BLaER1 treated with 17β-estradiol and CSF1 and Interleukin-3, amounts not matched to agents 10 nM and 100 nM (cell line): ENCODE measurements around the gene ADGRL3.

Experiments
- H3K27ac ChIP-seq, 11 experiments: shearing (Covaris generic); formaldehyde crosslinking; 2 replicates each; pipeline ENCODE4 v1.8.1; 2022
- H3K27me3 ChIP-seq, 11 experiments: shearing (Covaris generic); formaldehyde crosslinking; 2 replicates each; pipeline ENCODE4 v1.8.1; 2022
- H3K36me3 ChIP-seq, 11 experiments: shearing (Covaris generic); formaldehyde crosslinking; 2 replicates each; pipeline ENCODE4 v1.8.1; 2022
- H3K4me1 ChIP-seq, 10 experiments: shearing (Covaris generic); formaldehyde crosslinking; 2 replicates each; pipeline ENCODE4 v1.8.1; 2022
- H3K4me2 ChIP-seq, 11 experiments: shearing (Covaris generic); formaldehyde crosslinking; 2 replicates each; pipeline ENCODE4 v1.8.1; 2022
- H3K4me3 ChIP-seq, 10 experiments: shearing (Covaris generic); formaldehyde crosslinking; 2 replicates each; pipeline ENCODE4 v1.8.1; 2022
- H3K9ac ChIP-seq, 11 experiments: shearing (Covaris generic); formaldehyde crosslinking; 2 replicates each; pipeline ENCODE4 v1.8.1; 2022
- H3K9me3 ChIP-seq, 11 experiments: shearing (Covaris generic); formaldehyde crosslinking; replicated peaks in 1 of 11; 2 replicates each; pipeline ENCODE4 v1.8.1; 2022
- H4K20me1 ChIP-seq, 11 experiments: shearing (Covaris generic); formaldehyde crosslinking; 2 replicates each; pipeline ENCODE4 v1.8.1; 2022
- Cebpa-rat ChIP-seq, 11 experiments: shearing (Covaris generic); IDR thresholded peaks; 2 replicates each; pipeline ENCODE4 v1.8.1; 2022

The ADGRL3 gene

GRCh38 chr4:62006108-62006507, 806.0 kb downstream of the ADGRL3 start:
- Histone ChIP-seq H3K36me3 (no peaks in the 10 kb centered on the region), H3K9ac (no peak overlapping the region), H3K4me3 (no peak overlapping the region), H3K9me3 (no peaks in the 10 kb centered on the region), H3K4me1 (no peaks in the 10 kb centered on the region), H3K4me2 (no peak overlapping the region), H3K27me3 (no peaks in the 10 kb centered on the region), H4K20me1 (no peaks in the 10 kb centered on the region), H3K27ac (no peak overlapping the region)
- no peak for TF ChIP-seq Cebpa-rat (IDR thresholded peaks at IDR 0.05)

- Histone ChIP-seq H3K27me3 (no peaks in the 10 kb centered on the region), H3K4me3 (no peak overlapping the region), H4K20me1 (no peaks in the 10 kb centered on the region), H3K9ac (no peak overlapping the region), H3K4me2 (no peak overlapping the region), H3K9me3 (no peaks in the 10 kb centered on the region), H3K36me3 (no peaks in the 10 kb centered on the region), H3K4me1 (no peaks in the 10 kb centered on the region), H3K27ac (no peak overlapping the region)
- TF ChIP-seq Cebpa-rat (IDR thresholded peaks at IDR 0.05), result no peak
Observed at GRCh38 chr4:62015043-62015739, 815.1 kb downstream of the ADGRL3 start.

- no peaks in the 10 kb centered on the region for H3K27me3 ChIP-seq
- H3K4me2 ChIP-seq, result no peak overlapping the region
- no peak overlapping the region for H3K9ac ChIP-seq
- no peaks in the 10 kb centered on the region for H4K20me1 ChIP-seq
- no peak for TF ChIP-seq Cebpa-rat (IDR thresholded peaks at IDR 0.05)
- H3K4me1 ChIP-seq, result no peaks in the 10 kb centered on the region
- no peak overlapping the region for H3K4me3 ChIP-seq
- no peak overlapping the region for H3K27ac ChIP-seq
- no peaks in the 10 kb centered on the region for H3K36me3 ChIP-seq
- H3K9me3 ChIP-seq, result no peaks in the 10 kb centered on the region
Observed at GRCh38 chr4:62018537-62018936, 818.4 kb downstream of the ADGRL3 start.

GRCh38 chr4:62023633-62024032, 823.5 kb downstream of the ADGRL3 start:
- Histone ChIP-seq H3K9ac (no peak overlapping the region), H3K27me3 (no peaks in the 10 kb centered on the region), H3K27ac (no peak overlapping the region), H3K4me3 (no peak overlapping the region), H3K36me3 (no peaks in the 10 kb centered on the region), H3K4me2 (no peak overlapping the region), H3K9me3 (no peaks in the 10 kb centered on the region), H4K20me1 (no peaks in the 10 kb centered on the region), H3K4me1 (no peaks in the 10 kb centered on the region)
- no peak for TF ChIP-seq Cebpa-rat (IDR thresholded peaks at IDR 0.05)

GRCh38 chr4:62028745-62029144, 828.6 kb downstream of the ADGRL3 start:
- no peak overlapping the region for H3K4me3 ChIP-seq
- H3K27ac ChIP-seq, result no peak overlapping the region
- H3K4me2 ChIP-seq, result no peak overlapping the region
- no peak overlapping the region for H3K9ac ChIP-seq
- H3K27me3 ChIP-seq, result no peaks in the 10 kb centered on the region
- no peaks in the 10 kb centered on the region for H3K4me1 ChIP-seq
- H3K9me3 ChIP-seq, result no peaks in the 10 kb centered on the region
- TF ChIP-seq Cebpa-rat (IDR thresholded peaks at IDR 0.05), result no peak
- H4K20me1 ChIP-seq, result no peaks in the 10 kb centered on the region
- no peaks in the 10 kb centered on the region for H3K36me3 ChIP-seq

- no peaks in the 10 kb centered on the region for H3K9me3 ChIP-seq
- H3K9ac ChIP-seq, result no peak overlapping the region
- H3K36me3 ChIP-seq, result no peaks in the 10 kb centered on the region
- H4K20me1 ChIP-seq, result no peaks in the 10 kb centered on the region
- H3K27ac ChIP-seq, result no peak overlapping the region
- H3K4me3 ChIP-seq, result no peak overlapping the region
- H3K27me3 ChIP-seq, result no peaks in the 10 kb centered on the region
- H3K4me1 ChIP-seq, result no peaks in the 10 kb centered on the region
- TF ChIP-seq Cebpa-rat (IDR thresholded peaks at IDR 0.05), result no peak
- no peak overlapping the region for H3K4me2 ChIP-seq
Observed at GRCh38 chr4:62030958-62031357, 830.8 kb downstream of the ADGRL3 start.

- Histone ChIP-seq H3K4me1 (no peaks in the 10 kb centered on the region), H3K27ac (no peak overlapping the region), H3K4me2 (no peak overlapping the region), H4K20me1 (no peaks in the 10 kb centered on the region), H3K27me3 (no peaks in the 10 kb centered on the region), H3K4me3 (no peak overlapping the region), H3K36me3 (no peaks in the 10 kb centered on the region), H3K9ac (no peak overlapping the region), H3K9me3 (no peaks in the 10 kb centered on the region)
- no peak for TF ChIP-seq Cebpa-rat (IDR thresholded peaks at IDR 0.05)
Observed at GRCh38 chr4:62037571-62037970, 837.4 kb downstream of the ADGRL3 start.

GRCh38 chr4:62051332-62051731, 851.2 kb downstream of the ADGRL3 start:
- Histone ChIP-seq H3K4me3 (no peak overlapping the region), H3K4me1 (no peaks in the 10 kb centered on the region), H4K20me1 (no peaks in the 10 kb centered on the region), H3K9ac (no peak overlapping the region), H3K9me3 (no peaks in the 10 kb centered on the region), H3K27me3 (no peaks in the 10 kb centered on the region), H3K36me3 (no peaks in the 10 kb centered on the region), H3K27ac (no peak overlapping the region), H3K4me2 (no peak overlapping the region)
- TF ChIP-seq Cebpa-rat (IDR thresholded peaks at IDR 0.05), result no peak

GRCh38 chr4:62053974-62054373, 853.8 kb downstream of the ADGRL3 start:
- H3K27me3 ChIP-seq, result no peaks in the 10 kb centered on the region
- no peaks in the 10 kb centered on the region for H3K36me3 ChIP-seq
- H4K20me1 ChIP-seq, result no peaks in the 10 kb centered on the region

GRCh38 chr4:62057031-62057430, 856.9 kb downstream of the ADGRL3 start:
- Histone ChIP-seq H3K27me3 (no peaks in the 10 kb centered on the region), H4K20me1 (no peaks in the 10 kb centered on the region), H3K4me1 (no peaks in the 10 kb centered on the region), H3K9ac (no peak overlapping the region), H3K4me2 (no peak overlapping the region), H3K4me3 (no peak overlapping the region), H3K9me3 (no peaks in the 10 kb centered on the region), H3K36me3 (no peaks in the 10 kb centered on the region), H3K27ac (no peak overlapping the region)
- no peak for TF ChIP-seq Cebpa-rat (IDR thresholded peaks at IDR 0.05)

More at GRCh38 chr4:62053974-62054373, 853.8 kb downstream of the ADGRL3 start:
- H3K27ac ChIP-seq, result no peak overlapping the region
- H3K9me3 ChIP-seq, result no peaks in the 10 kb centered on the region
- no peak overlapping the region for H3K4me3 ChIP-seq
- H3K4me1 ChIP-seq, result no peaks in the 10 kb centered on the region
- H3K4me2 ChIP-seq, result no peak overlapping the region
- TF ChIP-seq Cebpa-rat (IDR thresholded peaks at IDR 0.05), result no peak
- no peak overlapping the region for H3K9ac ChIP-seq
